Spleen (tissue), 7 donors: Measurements from ENCODE around the gene ZNF383.
"Not testable (repeated sequence)": the region's sequence is repeated elsewhere in the genome, so short reads cannot be mapped to it uniquely, and the experiment has no call there.

Experiments
- POLR2AphosphoS5 ChIP-seq, 3 donors: sonication (generic); formaldehyde crosslinking; IDR thresholded peaks; one replicate each; pipeline ENCODE4 v1.5.1; 2017; ENCODE audit warnings: antibody characterized with exemption in 3 of 3
- TF ChIP-seq, protein P1 (sequence below), 11 experiments: fragments of 200-600 bp in 7 of 11; fragments of 450-650 bp in 4 of 11; sonication (generic) in 4 of 11; IDR thresholded peaks in 8 of 11; conservative IDR thresholded peaks in 3 of 11; 1 replicate in 7 of 11; 2 replicates in 4 of 11; pipeline versions ENCODE4 v1.4.0 to v1.8.0; 2016 to 2021; ENCODE audit warnings: antibody characterized with exemption in 11 of 11, inconsistent platforms in 4 of 11, mild to moderate bottlenecking in 1 of 11
- donor health status: DM: no; HTN: no; CAD: no; lungs with moderate emphysema.
- donor health status: DM: no; HTN: no; CAD: no.
- donor health status: DM: no; HTN: no; CAD: no.

DNA sequence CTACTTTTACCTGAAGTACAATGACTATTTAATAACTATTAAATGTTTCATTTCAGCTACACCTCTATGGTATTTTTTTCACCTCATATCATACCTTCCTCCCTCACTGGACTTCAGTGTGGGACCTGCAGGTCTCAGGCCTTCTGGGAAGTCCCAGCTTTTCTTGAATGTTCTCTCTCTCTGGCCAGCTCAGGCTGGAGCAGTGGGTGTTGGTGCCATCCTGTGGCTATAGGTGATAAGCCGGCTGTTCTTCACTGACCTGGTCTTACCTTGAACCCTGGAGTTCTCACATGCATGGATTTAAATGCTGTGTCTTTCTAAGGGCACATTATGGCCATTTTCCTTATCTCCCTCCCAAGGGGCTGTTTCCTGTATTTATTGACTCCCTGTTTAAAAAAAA is 45.0 kb downstream of the ZNF383 start:
- TF ChIP-seq, protein P1, sequence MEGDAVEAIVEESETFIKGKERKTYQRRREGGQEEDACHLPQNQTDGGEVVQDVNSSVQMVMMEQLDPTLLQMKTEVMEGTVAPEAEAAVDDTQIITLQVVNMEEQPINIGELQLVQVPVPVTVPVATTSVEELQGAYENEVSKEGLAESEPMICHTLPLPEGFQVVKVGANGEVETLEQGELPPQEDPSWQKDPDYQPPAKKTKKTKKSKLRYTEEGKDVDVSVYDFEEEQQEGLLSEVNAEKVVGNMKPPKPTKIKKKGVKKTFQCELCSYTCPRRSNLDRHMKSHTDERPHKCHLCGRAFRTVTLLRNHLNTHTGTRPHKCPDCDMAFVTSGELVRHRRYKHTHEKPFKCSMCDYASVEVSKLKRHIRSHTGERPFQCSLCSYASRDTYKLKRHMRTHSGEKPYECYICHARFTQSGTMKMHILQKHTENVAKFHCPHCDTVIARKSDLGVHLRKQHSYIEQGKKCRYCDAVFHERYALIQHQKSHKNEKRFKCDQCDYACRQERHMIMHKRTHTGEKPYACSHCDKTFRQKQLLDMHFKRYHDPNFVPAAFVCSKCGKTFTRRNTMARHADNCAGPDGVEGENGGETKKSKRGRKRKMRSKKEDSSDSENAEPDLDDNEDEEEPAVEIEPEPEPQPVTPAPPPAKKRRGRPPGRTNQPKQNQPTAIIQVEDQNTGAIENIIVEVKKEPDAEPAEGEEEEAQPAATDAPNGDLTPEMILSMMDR (IDR thresholded peaks at IDR 0.05 in 8 of 11, conservative IDR thresholded peaks at IDR 0.05 in 3 of 11), result not testable (repeated sequence)
- TF ChIP-seq POLR2AphosphoS5 (IDR thresholded peaks at IDR 0.05), result not testable (repeated sequence)
